ENCODE measurements around the gene GGPS1.
A peak's percentile ranks its signal among the peaks of the same experiment; 100 is the strongest.
"Not testable (repeated sequence)": the region's sequence is repeated elsewhere in the genome, so short reads cannot be mapped to it uniquely, and the experiment has no call there.

The GGPS1 gene

GRCh38 chr1:235307158-235308124 is 20.9 kb upstream of the GGPS1 start:
- peak; percentile 53 for ATAC-seq

GRCh38 chr1:235309206-235309605 is 19.2 kb upstream of the GGPS1 start:
- ATAC-seq = not testable (repeated sequence)

More at GRCh38 chr1:235307158-235308124, 20.9 kb upstream of the GGPS1 start:
- no peak for TF ChIP-seq ZNF8 (CRISPR knock-in tag; IDR thresholded peaks at IDR 0.05)
- TF ChIP-seq PPARA (CRISPR knock-in tag; IDR thresholded peaks at IDR 0.05; ENCODE audit: borderline replicate concordance) = no peak
- TF ChIP-seq PATZ1 (CRISPR knock-in tag; IDR thresholded peaks at IDR 0.05; ENCODE audit: borderline replicate concordance) = no peak
- TF ChIP-seq ZC3H10 (CRISPR knock-in tag; IDR thresholded peaks at IDR 0.05) = no peak
- TF ChIP-seq TCF4 (CRISPR knock-in tag; IDR thresholded peaks at IDR 0.05; ENCODE audit: borderline replicate concordance) = no peak
- no peak for TF ChIP-seq ARNTL (CRISPR knock-in tag; IDR thresholded peaks at IDR 0.05; ENCODE audit: borderline replicate concordance, low read depth)
- TF ChIP-seq ISL1 (CRISPR knock-in tag; IDR thresholded peaks at IDR 0.05) = no peak
- TF ChIP-seq CREB5 (CRISPR knock-in tag; IDR thresholded peaks at IDR 0.05; ENCODE audit: low read depth) = no peak
- no peak for TF ChIP-seq POU6F1 (CRISPR knock-in tag; IDR thresholded peaks at IDR 0.05; ENCODE audit: borderline replicate concordance, low read depth)
- no peak for TF ChIP-seq TSHZ2 (CRISPR knock-in tag; IDR thresholded peaks at IDR 0.05)
- no peak for TF ChIP-seq CSDC2 (CRISPR knock-in tag; IDR thresholded peaks at IDR 0.05)
- TF ChIP-seq ZFP30 (CRISPR knock-in tag; IDR thresholded peaks at IDR 0.05) = no peak
- no peak for TF ChIP-seq RARB (CRISPR knock-in tag; IDR thresholded peaks at IDR 0.05)
- TF ChIP-seq ESRRG (CRISPR knock-in tag; IDR thresholded peaks at IDR 0.05) = no peak
- no peak for TF ChIP-seq BACH2 (CRISPR knock-in tag; IDR thresholded peaks at IDR 0.05; ENCODE audit: borderline replicate concordance)
- TF ChIP-seq ZFP3 (CRISPR knock-in tag; IDR thresholded peaks at IDR 0.05) = no peak

GRCh38 chr1:235313262-235313661 is 15.1 kb upstream of the GGPS1 start:
- TF ChIP-seq TOX (CRISPR knock-in tag; IDR thresholded peaks at IDR 0.05; ENCODE audit: borderline replicate concordance) = no peak
- TF ChIP-seq ISL1 (CRISPR knock-in tag; IDR thresholded peaks at IDR 0.05) = no peak
- TF ChIP-seq TCF4 (CRISPR knock-in tag; IDR thresholded peaks at IDR 0.05; ENCODE audit: borderline replicate concordance) = no peak
- TF ChIP-seq CSDC2 (CRISPR knock-in tag; IDR thresholded peaks at IDR 0.05) = no peak
- no peak for TF ChIP-seq ZFP30 (CRISPR knock-in tag; IDR thresholded peaks at IDR 0.05)
- no peak for TF ChIP-seq POU6F1 (CRISPR knock-in tag; IDR thresholded peaks at IDR 0.05; ENCODE audit: borderline replicate concordance, low read depth)
- no peak for TF ChIP-seq BACH2 (CRISPR knock-in tag; IDR thresholded peaks at IDR 0.05; ENCODE audit: borderline replicate concordance)
- TF ChIP-seq CSRNP3 (CRISPR knock-in tag; IDR thresholded peaks at IDR 0.05) = no peak
- TF ChIP-seq PPARA (CRISPR knock-in tag; IDR thresholded peaks at IDR 0.05; ENCODE audit: borderline replicate concordance) = no peak
- ATAC-seq = no peak
